ENCODE measurements around the gene UBE2Q2. TPM values are rescaled to one million over a fixed set of nuclear protein-coding genes. Genes with fewer than 3 reads are reported as not detected.

The UBE2Q2 gene
- polyA plus RNA-seq, 6 donors from 2014 or later: 10.9 to 18.1 (median 13.4) TPM

Other genes starting within 250 kb of the UBE2Q2 start
- gene SNUPN, start 217.7 kb upstream of the UBE2Q2 start, polyA plus RNA-seq (ENCODE audit: low read depth in 6 of 6): 10 to 100 TPM; 17.0 to 27.9 (median 22.5) TPM
- 100 to 1,000 TPM; 173 to 270 (median 228) TPM for gene IMP3, start 203.2 kb upstream of the UBE2Q2 start, polyA plus RNA-seq (ENCODE audit: low read depth in 6 of 6)
- under 1 TPM in 1 of 6 donors, not detected in 5; 0.13 TPM for gene SNX33, start 195.5 kb upstream of the UBE2Q2 start, polyA plus RNA-seq (ENCODE audit: low read depth in 6 of 6)
- under 1 TPM in 2 of 6 donors, not detected in 4; 0.03 to 0.07 TPM for gene CSPG4, start 130.6 kb upstream of the UBE2Q2 start, polyA plus RNA-seq (ENCODE audit: low read depth in 6 of 6)
- 10 to 100 TPM in 5 of 6 donors, 1 to 10 TPM in 1; 6.6 to 18.8 (median 16.4) TPM for gene FBXO22, start 60.4 kb downstream of the UBE2Q2 start, polyA plus RNA-seq (ENCODE audit: low read depth in 6 of 6)
- not detected for gene NRG4, start 169.0 kb downstream of the UBE2Q2 start, polyA plus RNA-seq (ENCODE audit: low read depth in 6 of 6)
- gene TMEM266, start 216.5 kb downstream of the UBE2Q2 start, polyA plus RNA-seq (ENCODE audit: low read depth in 6 of 6): under 1 TPM in 1 of 6 donors, not detected in 5; 0.14 TPM

Measured in naive B cell (primary cell).